Hematopoietic multipotent progenitor cell treated with erythropoietin and hydrocortisone succinate and interleukin-3 and kit ligand, for 15 days (in vitro differentiated cells): ENCODE measurements around the gene LRRC43.
"Not testable (repeated sequence)": the region's sequence is repeated elsewhere in the genome, so short reads cannot be mapped to it uniquely, and the experiment has no call there.

Source experiments
- DNase-seq: peaks from one replicate; pipeline ENCODE4 v3.0.0-alpha.2; 2015; ENCODE audit warnings: low spot score

LRRC43 gene

DNA sequence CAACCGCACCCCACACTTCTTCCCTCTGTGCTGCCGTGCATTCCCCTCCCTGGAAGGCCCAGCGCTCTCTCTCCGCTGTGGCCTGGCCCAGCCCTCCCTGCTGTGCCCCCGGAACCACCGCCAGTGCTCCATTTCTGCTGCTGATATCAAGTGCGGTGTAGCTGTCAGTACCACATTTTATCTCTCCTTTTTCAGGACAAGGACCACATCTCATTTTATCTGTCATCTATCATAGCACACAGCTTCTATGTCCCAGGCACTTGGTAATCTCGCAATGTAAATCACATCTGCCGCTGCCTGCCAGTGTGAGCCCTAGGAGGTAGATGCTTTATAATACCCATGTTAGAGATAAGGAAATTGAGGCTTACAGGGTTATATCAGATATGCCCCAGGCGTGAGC lies 27.2 kb upstream of the LRRC43 start:
- no peak for DNase-seq

GRCh38 chr12:122158700-122159285 lies 24.1 kb upstream of the LRRC43 start:
- no peak for DNase-seq

DNA sequence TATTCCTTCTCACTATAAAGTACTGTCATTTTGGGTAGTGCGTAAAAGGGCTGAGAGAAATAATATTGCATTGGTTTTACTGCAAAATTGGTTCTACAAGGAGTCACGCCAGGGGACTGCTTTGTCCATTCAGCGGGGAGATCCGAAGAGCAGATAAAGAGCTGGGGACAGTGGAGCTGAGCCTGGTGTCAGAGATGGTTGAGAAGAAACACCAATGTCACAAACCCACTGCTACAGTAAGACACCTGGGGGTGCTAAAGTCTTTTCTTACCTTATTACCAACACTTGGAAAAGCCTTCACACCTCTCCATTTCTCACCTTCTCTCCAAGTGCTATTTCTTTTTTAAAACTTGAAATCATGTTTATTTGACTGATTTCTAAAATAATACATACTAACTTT lies 23.0 kb upstream of the LRRC43 start:
- no peak for DNase-seq

DNA sequence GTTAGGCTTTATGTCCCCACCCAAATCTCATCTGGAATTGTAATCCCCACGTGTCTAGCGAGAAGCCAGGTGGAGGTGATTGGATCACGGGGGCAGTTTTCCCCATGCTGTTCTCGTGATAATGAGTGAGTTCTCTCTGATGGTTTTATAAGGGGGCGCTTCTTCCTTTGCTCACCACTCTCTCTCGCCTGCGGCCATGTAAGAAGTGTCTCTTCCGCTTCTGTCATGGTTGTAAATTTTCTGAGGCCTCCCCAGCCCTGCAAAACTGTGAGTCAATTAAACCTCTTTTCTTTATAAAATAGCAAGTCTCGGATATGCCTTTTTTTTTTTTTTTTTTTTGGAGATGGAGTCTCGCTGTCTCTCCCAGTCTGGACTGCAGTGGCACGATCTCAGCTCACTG lies 22.2 kb upstream of the LRRC43 start:
- DNase-seq: no peak

DNA sequence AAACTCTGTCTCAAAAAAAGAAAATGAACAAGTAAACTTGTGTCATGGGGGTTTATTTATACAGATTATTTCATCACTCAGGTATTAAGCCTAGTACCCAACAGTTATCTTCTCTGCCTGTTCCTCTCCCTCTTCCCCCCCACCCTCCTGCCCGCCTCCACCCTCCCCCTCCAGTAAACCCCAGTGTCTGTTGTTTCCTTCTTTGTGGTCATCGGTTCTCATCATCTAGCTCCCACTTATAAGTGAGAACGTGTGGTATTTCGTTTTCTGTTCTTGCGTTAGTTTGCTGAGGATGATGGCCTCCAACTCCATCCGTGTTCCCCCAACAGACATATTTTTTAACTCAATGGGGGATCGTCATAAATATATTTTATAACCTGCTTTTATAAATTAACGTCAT lies 21.2 kb upstream of the LRRC43 start:
- no peak for DNase-seq

DNA sequence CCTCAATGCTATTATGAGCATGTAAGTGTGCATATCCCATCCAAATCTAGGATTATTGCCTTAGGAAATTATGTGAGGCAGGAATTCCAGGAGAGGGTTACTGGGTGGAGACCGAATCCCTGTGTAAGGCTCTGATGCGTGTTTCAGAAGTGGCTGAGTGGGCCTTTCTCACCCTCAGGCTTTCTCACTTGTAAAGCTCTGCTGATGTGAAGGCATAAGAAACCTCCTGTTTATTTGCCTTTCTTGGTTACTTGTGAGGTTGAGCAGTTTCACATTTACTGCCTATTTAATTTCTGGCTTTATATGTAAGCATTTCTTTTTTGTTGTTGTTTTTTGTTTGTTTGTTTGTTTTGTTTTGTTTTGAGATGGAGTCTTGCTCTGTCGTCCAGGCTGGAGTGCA lies 19.9 kb upstream of the LRRC43 start:
- DNase-seq: no peak

DNA sequence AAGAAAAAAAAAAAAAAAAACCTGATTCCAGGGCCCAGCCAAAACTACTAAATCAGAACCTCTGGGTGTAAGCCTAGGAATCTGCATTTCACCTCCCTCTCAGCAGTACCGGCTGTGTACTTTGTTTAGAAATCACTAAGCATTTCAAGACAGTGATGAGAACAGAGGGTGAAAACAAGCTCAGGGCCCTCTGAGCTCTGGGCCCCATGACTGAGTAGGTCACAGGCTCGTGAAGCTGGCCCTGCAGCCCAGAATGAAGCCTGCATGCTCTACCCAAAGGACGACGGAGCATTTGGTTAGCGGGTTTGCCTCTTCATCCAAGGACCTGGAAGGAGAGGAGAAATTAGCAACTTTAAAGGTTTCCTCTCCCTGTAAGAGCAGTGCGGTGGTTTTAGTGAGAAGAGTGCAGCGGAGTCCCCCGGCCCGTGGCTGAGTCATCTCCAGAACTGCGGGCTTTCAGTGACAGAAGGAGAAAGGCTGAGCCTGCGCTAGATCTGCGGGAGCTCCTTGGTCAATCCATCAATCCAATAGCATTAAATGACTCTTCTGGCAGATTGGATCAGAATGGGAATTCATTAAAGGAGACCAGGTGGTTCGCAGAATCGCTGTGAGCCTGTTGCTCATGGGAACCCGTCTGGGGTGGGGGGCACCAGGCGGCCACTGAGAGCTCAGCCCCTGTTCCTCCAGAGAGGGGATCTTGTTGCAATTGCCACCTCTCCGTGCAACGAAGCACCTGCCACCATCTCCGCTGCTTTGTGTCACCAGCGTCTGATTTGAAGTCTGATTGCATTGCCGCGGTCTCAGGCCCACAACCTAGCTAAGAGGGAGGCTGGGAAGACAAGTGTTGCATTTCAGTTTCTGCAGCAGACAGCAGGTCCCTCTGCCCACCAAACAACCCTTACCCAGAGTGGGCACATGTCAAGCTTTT lies 16.2 kb upstream of the LRRC43 start:
- DNase-seq: no peak

DNA sequence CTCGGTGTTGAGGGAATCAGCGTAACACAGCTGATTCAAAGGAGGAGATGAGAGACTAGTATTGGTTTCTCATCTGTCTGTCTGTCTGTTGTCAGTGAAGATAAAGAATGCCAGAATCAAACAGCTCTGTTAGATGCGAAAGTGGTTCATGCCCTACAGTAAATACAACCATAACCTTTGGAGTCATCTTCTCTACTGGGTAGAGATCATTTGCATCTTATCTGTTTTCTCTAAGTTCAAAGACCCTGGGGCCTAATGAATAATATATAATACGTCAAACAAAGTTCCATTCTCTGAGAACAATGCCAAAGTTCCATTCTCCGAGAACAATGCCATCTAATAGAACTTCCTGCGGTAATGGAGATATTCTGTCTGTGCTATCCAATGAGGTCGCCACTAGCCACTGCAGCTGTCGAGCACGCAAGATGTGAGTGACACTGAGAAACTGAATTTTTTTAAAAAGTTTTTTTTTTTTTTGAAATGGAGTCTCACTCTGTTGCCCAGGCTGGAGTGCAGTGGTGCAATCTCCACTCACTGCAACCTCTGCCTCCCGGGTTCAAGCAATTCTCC lies 15.5 kb upstream of the LRRC43 start:
- no peak for DNase-seq

- DNase-seq: no peak
Observed at GRCh38 chr12:122168492-122168891, 14.4 kb upstream of the LRRC43 start.

DNA sequence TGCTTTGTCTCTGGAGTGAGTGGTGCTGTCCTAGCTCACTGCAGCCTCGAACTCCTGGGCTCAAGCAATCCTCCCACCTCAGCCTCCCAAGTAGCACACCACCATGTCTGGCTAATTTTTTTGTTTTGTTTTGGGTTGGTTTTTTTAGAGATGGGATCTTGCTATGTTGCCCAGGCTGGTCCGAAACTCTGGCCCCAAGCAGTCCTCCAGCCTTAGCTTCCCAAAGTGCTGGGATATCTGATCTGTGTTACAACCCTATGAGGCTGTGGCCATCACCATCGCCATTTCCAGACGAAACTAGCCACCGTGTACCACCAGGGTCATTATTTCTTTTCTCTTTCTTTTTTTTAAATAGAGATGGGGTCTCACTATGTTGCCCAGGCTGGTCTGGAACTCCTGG lies 11.5 kb upstream of the LRRC43 start:
- DNase-seq: no peak

DNA sequence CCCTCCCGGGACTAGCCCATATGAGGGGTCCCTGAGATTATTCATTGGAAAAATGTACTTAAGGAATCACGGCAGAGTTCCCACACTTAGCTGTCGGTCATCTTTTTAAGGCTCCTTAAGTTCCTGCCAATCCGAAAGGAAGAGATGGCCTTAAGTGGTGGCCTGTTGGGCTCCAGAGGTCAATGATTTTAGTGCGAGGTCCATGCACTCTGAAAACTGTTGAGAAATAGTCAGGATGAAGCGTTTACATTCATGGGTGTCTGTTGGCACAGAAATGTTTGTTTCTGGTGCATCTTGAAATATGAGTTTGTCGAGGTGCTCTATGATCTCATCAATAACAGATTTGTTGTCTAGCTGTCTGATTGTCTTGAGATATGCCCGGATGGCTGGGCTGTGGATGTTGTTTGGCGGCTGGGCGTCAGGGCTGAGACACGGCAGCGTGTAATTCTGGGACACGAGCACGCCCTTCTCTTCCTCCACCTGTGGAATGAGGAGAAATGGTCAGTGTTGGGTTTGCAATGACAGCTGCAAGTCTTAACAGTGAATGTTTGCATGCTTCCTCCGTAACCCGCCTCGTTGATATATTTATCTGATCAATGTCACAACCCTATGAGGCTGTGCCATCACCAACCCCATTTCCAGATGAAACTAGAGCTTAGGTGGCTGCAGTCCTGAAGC lies 10.5 kb upstream of the LRRC43 start:
- no peak for DNase-seq

DNA sequence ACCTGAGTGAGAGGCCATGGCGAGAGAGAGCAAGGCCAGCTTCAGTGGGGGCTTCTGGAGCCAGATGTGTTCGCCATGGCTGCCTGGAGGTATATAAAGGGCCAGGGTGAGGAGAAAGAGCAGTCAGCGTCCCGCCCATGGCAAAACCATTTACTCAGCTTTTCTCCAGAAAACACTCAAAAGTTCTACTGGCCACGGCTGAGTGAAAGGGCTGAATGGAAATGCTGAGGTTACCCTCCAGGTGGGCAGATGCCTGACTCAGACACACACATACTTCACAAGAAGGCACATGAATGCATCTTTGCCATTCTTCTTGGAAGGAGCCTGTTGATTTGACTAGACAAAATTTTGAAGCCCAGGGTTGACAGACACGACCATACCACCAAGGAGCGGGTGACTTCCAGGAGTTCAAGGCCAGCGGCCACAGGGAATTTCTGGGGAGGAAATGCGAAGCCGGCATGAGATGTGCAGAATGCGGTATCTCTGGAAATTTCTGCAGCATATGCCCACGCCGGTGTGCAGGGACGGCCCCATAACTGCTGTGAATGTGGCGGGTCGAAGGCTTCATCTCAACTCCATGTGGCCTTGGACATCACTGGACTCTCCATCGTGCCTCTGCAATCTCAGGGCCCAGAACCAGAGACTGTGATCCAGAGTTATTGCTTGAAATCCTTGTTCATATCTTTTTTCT lies 8.6 kb upstream of the LRRC43 start, which contains the start of gene IL31:
Gene IL31 (minus strand): TSS at position 67 of the 691 bp plus-strand sequence. CDS start 49 bp downstream, at position 18.
- DNase-seq: no peak

DNA sequence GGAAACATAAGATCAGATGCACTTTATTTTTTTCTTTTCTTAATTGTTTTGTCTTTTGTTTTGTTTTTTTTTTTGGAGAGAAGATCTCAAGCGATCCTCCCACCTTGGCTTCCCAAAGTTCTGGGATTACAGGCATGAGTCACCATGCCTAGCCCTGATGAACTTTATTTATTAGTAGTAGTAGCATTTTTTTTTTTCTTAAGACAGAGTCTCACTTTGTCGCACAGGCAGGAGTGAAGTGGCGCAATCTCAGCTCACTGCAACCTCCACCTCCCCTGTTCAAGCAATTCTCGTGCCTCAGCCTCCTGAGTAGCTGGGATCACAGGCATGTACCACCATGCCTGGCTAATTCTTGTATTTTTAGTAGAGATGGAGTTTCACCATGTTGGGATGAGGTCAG lies 6.5 kb upstream of the LRRC43 start:
- not testable (repeated sequence) for DNase-seq

GRCh38 chr12:122183588-122183940 lies 641 bp downstream of the LRRC43 start:
- no peak for DNase-seq

GRCh38 chr12:122184517-122184916 lies 1.6 kb downstream of the LRRC43 start:
- DNase-seq: no peak

GRCh38 chr12:122185079-122185478 lies 2.2 kb downstream of the LRRC43 start:
- DNase-seq: no peak

GRCh38 chr12:122185494-122186082 lies 2.7 kb downstream of the LRRC43 start:
- no peak for DNase-seq

DNA sequence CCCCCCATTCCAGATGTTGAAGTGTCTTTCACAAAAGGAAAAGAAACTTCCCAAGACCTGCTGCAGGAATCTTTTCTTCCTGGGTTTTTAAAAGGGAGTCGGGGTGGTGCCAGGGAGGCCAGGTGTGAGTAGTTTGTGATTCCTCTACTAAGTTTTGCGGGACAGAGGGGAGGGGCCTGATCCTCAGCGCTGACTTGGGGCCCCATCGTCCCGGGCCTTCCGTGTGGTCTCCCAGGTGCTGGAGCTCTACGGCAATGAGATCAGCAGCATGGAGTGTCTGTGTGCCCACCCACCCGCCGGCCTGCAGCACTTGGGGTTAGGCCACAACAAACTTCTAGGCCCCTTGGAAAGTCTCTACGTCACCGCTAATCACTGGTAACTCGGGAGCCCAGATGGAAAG lies 4.5 kb downstream of the LRRC43 start:
- DNase-seq: no peak

DNA sequence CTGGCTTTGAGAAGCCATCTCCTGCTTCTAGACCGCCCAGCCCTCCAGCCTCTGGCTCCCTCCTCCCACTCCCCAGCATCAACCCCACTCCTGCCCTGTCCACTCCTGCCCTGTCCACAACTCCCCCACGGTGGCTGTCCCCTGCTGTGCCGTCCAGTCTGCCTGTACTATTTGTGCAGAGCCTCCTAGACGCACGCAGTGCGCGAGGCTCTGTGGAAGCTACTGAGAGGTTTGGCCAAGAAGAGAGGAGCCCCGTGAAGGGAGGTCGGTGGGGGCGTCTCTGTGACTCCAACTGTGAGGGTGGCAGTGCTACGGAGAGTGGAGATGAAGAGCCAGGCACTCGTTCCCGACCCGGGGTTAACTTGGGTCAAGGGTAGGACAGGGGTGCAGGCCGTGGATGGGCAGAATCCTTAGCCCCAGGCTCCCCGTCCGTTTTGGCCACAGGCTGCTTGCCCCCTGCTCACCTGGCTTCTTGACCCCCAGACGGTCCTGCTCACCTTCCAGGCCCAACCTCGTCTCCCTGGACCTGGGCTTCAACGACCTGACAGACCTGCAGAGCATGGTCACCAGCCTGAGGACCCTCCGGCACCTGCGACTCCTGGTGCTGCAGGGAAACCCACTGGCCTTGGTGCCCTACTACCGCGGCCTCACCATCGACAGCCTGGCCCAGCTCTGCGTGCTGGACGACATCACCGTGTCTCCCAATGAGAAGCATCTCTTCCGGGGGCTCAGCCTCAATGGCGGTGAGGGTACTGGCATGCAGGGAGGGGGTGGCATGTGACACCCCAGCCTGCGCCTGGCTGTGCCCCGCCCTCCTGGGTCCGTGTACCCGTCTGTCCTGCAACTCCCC lies 6.9 kb downstream of the LRRC43 start:
- DNase-seq: no peak

DNA sequence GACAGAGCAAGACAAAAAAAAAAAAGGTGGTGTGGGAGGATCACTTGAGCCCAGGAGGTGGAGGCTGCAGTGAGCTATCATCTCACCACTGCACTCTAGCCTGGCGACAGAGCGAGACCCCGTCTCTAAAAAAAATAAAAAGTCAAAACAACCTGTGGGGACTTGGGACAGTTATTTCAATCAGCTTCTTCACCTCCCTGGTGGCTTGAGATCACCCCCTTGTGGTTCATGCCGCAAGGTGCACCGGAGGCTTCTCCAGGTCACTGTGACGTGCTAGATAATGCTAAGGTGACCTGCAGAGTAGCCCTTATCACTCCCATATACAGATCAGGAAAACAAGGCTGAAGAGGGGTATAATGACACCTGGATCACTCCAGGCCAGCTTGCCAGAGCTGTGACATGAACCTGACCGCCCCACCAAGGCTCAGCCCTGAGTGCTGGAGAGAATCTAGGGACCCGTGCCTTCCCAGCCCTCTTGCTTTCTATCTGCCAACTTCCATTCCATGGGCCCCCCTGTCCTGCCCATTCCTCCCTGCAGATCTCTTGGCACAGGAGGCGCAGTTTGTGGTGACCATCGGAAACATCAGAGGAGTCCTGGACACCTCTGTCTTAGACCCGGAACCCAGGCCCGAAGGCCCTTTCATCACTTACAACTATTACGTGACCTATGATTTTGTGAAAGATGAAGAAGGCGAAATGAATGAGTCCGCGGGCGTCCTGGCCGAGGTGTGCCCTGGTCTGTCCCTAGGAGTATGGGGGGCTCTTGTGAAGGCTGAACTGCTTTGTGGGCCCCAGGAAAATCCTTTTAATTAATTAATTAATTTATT lies 8.1 kb downstream of the LRRC43 start:
- DNase-seq: peak; percentile 61
